VCaP (cell line): ENCODE data around the gene ZFP92.

Experiments
- H3K27ac ChIP-seq: fragments of 450-650 bp; 2 replicates; pipeline ENCODE4 v1.5.1; 2017
- TF ChIP-seq, protein P1 (sequence below): fragments of 450-650 bp; conservative IDR thresholded peaks from 2 replicates; pipeline ENCODE4 v1.5.1; 2017; ENCODE audit warnings: mild to moderate bottlenecking, moderate library complexity

The ZFP92 gene

DNA sequence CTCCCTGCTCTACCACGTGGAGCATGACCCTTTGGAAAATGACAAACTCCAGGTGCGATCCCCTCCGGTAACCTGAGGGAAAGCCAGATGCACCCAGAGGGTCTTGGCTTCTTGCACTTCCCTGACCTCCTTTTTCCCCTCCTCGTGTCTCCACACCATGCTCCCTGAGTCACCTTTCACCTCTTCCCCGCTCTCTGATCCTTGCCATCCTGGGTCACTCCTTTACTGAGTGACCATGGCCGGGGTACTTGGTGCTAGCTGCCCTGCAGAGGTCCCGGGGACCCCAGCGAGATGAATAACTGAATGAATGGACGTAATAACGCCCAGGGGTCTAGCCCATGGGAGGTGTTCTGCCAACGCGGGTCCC lies 401 bp upstream of the ZFP92 start:
- TF ChIP-seq, protein P1, sequence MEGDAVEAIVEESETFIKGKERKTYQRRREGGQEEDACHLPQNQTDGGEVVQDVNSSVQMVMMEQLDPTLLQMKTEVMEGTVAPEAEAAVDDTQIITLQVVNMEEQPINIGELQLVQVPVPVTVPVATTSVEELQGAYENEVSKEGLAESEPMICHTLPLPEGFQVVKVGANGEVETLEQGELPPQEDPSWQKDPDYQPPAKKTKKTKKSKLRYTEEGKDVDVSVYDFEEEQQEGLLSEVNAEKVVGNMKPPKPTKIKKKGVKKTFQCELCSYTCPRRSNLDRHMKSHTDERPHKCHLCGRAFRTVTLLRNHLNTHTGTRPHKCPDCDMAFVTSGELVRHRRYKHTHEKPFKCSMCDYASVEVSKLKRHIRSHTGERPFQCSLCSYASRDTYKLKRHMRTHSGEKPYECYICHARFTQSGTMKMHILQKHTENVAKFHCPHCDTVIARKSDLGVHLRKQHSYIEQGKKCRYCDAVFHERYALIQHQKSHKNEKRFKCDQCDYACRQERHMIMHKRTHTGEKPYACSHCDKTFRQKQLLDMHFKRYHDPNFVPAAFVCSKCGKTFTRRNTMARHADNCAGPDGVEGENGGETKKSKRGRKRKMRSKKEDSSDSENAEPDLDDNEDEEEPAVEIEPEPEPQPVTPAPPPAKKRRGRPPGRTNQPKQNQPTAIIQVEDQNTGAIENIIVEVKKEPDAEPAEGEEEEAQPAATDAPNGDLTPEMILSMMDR: no peak
- peak overlapping the region; percentile 25; the same call in 1 of the 2 replicates for H3K27ac ChIP-seq

- TF ChIP-seq, protein P1: no peak
- H3K27ac ChIP-seq: peak overlapping the region; percentile 25; the same call in 1 of the 2 replicates
Observed at GRCh38 chrX:153411988-153412574, 809 bp downstream of the ZFP92 start.

GRCh38 chrX:153412746-153413720 lies 1.8 kb downstream of the ZFP92 start:
- H3K27ac ChIP-seq: no peak overlapping the region
- TF ChIP-seq, protein P1: peak; percentile 19; the same call in 1 of the 2 replicates

DNA sequence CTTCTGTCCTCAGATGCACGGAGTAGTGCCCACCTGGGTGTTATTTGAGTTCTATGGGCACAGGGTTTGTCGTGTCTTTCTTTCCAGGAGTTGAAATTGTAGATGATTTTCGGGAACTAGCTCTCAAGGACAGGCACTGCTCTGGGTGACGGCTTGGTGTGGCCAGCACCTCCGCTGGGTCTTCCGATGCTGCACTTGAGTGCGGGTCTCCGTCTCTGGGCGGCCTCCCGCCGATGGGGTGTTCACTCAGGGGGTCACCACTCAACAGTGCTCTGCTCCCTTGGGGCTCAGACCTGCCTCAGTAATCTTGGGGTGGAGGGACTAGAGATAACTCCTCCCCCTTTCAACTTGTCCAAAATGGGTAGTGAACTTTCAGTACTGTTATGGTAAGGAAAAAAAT lies 2.5 kb downstream of the ZFP92 start:
- TF ChIP-seq, protein P1: no peak
- H3K27ac ChIP-seq: no peak overlapping the region

DNA sequence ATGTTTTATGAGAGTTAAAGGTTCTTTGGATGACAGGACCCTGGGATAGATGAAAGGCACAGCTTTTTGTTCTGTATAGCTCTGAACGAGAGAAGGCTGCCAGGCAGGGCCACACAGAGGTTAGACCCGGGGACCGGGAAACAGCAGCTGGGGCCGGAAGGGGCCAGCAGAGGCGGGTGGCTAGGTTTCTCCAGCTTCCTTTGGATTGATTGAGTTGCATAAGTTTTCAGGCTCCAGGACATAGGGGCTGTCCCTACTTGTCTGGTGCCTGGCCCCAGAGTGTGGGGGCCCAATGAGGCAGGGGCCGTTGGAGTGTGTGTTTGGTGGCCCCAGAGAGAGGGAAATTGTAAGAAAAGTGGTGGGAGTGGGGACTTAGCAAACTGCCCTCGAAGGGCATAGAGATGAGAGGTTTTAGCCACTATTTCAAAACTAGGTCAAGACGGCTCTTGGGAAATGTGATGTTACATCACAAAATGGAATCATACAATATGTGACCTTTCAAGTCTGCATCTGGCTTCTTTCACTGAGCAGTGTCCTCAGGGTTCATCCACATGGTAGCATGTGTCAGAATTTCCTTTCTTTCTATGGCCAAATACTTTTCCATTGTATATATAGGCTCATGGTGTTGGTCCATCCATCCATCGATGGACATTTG lies 3.7 kb downstream of the ZFP92 start:
- TF ChIP-seq, protein P1: no peak
- no peak overlapping the region for H3K27ac ChIP-seq

DNA sequence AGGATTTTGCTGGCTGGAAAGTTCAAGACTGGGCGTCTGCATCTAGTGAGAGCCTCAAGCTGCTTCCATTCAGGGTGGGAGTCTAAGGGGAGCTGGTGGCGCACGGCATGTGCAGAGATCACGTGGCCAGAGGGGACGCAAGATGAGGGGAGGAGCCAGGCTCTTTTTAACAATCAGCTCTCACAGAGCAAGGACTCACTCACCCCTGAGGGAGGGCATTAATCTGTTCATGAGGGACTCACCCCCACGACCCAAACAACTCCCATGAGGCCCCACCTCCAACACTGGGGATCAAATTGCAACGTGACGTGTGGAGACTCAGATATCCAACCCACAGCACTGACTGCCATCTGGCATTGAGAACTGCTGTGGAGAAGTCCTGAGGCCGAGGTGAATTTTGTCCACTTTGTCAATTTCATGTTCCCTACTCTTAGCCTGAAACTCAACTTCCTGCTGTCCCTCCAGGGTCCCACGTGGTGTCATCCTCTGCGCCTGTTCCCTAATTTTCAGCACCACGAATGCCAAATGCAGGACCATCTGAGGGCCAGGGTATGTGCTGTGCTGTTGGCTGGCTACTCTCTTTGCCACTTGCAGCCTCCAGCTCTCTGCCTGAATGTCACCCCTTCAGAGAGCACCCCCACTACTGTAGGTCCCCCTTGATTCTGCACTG lies 5.6 kb downstream of the ZFP92 start:
- no peak overlapping the region for H3K27ac ChIP-seq
- TF ChIP-seq, protein P1: no peak

DNA sequence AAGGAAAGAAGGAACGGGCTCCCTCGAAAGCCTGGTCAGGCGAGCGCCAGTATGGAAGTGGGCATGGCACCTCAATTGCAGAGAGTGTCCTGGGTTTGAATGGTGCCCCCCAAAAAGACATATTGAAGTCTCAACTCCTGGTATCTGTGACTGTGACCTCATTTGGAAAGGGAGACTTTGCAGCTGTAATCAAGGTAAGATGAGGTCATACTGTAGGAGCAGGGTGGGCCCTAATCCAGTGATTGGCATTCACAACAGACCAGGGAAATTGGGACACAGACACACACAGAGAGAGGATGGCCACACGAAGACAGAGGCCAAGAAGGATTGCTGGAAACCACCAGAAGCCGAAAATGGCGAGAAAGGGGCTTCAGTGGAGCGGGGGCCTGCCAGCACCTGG lies 6.4 kb downstream of the ZFP92 start:
- H3K27ac ChIP-seq: no peak overlapping the region
- TF ChIP-seq, protein P1: no peak
